Activated CD8-positive, alpha-beta memory T cell treated with anti-CD3 and anti-CD28 coated beads, Interleukin-2, amount 50 U/mL, for 48 hours (primary cell): Measurements from ENCODE around the gene BTG2.
A peak's percentile ranks its signal among the peaks of the same experiment; 100 is the strongest.
"Not testable (repeated sequence)": the region's sequence is repeated elsewhere in the genome, so short reads cannot be mapped to it uniquely, and the experiment has no call there.

Source experiments
- DNase-seq: peaks from one replicate; pipeline ENCODE4 v3.0.0-alpha.2; 2020

Gene BTG2, protein sequence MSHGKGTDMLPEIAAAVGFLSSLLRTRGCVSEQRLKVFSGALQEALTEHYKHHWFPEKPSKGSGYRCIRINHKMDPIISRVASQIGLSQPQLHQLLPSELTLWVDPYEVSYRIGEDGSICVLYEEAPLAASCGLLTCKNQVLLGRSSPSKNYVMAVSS

DNA sequence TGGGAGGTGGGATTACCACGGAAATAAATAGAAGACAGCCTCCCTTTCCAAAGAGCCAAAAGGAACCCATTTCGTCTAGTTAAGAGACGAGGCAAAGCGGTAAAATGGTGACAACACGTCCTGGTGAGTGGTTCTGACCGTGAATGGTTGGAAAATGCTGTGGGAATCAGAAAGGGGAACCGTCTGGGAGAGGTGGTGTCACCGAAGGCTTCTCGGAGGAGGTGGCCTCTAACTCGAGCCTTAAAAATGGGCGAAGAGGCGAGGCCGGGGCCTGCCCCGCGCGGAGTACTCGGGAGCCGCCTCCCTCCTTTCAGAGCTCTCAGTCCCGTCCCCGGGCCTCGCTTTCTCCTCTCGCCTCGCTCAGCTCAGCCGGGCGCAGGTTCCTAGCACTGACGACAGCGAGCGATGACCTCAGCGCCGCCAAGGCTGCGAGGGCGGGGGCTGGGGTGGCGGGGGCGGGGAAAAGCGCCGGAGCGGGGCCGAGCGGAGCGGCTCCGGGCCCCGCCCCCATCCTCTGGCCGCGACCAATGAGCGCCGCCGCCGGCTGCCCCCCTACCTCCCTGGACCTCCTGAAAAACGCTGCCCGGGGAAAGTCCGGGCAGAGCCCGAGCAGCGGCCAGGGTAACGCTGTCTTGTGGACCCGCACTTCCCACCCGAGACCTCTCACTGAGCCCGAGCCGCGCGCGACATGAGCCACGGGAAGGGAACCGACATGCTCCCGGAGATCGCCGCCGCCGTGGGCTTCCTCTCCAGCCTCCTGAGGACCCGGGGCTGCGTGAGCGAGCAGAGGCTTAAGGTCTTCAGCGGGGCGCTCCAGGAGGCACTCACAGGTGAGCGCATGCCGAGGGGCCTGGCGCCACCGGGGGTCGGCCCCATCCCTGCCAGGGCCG is at the start of gene BTG2:
Gene BTG2 (plus strand): TSS at position 601 of the 890 bp plus-strand sequence. CDS start 88 bp downstream, at position 689.
- peak; percentile 93 for DNase-seq

DNA sequence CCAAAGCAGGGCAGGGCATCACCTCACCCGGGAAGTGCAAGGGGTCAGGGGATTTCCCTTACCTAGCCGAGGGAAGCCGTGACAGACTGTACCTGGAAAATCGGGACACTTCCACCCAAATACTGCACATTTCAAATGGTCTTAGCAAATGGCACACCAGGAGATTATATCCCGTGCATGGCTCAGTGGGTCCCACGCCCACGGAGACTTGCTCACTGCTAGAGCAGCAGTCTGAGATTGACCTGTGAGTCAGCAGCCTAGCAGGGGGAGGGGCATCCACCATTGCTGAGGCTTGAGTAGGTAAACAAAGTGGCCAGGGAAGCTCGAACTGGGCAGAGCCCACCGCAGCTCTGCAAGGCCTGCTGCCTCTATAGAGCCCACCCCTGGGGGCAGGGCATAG is 48.7 kb upstream of the BTG2 start:
- not testable (repeated sequence) for DNase-seq

DNA sequence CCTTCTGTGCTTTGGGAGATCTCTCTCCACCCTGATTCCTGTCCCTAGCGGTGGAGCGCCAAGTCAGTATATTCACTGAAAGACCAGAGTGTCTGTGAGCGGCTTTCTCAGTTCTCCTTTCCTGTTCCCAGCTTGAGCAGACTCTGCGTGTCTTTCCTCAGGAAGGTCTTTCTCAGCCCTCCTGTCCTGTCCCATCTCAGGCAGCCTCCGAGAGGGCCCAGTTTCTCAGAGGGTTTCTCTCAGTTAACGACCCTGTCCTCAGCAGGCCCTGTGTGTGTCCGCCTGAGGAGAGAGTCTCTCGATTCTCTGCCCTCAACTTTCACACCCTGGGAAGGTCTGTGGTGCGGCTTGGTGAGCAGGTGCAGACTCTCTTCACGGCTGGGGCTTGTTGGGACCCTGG is 41.8 kb upstream of the BTG2 start:
- no peak for DNase-seq

DNA sequence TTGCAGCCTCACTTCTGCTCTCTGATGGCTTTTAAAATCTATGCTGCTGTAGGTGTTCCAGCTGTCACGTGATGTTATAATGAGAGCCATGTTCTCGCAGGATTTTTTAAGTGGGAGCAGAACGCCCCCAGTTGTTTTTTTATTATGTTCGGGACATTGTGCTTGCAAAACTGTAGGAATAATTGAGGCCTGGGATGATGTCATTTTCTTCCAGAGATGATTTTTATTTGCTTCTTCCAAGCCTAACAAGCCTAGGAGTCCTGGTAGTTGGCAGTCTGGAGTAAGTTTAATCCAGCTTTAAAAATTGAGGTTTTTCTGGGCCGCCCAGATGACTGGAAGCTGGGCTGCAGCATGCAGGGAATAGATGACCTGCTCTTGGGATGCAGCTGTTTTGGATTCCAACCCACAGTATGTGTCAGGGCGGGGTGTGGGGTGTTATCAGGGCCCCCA is 41.2 kb upstream of the BTG2 start:
- DNase-seq, result no peak

DNA sequence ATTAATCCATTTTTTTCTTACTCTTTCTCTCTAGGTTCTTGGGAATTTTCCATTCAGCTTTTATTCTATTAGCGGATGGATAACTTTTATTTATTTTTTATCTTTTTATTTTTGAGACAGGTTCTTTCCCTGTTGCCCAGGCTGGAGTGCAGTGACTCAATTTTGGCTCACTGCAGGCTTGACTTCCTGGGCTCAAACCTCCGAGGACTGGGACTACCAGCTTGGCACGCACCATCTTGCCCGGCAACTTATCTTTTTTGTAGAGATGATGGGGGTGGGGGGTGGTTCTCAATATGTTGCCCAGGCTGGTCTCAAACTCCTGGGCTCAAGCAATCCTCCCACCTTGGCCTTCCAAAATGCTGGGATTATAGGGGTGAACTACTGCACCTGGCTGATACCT is 39.8 kb upstream of the BTG2 start:
- DNase-seq, result no peak

DNA sequence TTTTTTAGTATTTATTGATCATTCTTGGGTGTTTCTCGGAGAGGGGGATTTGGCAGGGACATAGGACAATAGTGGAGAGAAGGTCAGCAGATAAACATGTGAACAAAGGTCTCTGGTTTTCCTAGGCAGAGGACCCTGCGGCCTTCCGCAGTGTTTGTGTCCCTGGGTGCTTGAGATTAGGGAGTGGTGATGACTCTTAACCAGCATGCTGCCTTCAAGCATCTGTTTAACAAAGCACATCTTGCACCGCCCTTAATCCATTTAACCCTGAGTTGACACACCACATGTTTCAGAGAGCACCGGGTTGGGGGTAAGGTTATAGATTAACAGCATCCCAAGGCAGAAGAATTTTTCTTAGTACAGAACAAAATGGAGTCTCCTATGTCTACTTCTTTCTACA is 39.2 kb upstream of the BTG2 start:
- not testable (repeated sequence) for DNase-seq

DNA sequence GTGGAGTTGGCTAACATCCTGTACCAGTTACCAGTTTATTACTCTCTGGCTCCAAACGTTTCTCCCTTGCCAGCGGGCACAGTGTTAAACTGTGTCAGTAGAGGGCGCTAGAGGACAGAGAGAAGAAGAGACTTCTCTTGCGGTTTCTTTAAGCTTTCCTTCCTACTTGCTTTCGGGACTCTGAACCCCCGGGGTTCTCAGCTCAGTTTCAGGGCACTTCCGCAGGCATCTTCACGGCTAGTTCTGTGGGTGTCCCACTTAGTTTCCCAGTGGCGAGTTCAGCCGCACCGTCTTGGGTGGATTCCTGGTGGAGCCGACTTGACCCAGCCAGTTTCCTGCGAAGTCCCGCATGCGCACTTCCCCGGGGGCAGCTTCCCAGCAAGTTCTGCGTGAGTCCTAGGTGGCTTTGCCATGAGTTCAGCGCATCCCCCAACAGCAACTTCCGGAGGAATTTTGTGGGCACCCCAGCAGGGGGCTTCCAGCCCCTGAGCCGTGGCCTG is 37.9 kb upstream of the BTG2 start:
- peak; percentile 85 for DNase-seq

DNA sequence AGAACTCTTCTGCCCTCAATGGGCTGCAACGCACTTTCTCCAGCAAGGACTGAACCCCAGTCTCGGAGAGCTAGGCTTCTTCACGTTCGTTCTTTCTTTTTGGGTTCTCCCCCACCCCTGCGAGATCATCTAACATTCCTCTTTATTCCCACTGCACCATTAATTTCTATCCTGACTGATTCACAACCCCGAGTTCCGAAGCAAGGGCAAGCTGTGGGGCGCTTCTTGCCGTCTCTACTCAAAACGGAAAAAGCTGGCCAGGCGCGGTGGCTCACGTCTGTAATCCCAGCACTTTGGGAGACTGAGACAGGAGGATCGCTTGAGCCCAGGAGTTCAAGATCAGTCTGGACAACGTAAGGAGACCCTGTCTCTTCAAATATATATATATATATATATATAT is 37.4 kb upstream of the BTG2 start:
- DNase-seq, result no peak

DNA sequence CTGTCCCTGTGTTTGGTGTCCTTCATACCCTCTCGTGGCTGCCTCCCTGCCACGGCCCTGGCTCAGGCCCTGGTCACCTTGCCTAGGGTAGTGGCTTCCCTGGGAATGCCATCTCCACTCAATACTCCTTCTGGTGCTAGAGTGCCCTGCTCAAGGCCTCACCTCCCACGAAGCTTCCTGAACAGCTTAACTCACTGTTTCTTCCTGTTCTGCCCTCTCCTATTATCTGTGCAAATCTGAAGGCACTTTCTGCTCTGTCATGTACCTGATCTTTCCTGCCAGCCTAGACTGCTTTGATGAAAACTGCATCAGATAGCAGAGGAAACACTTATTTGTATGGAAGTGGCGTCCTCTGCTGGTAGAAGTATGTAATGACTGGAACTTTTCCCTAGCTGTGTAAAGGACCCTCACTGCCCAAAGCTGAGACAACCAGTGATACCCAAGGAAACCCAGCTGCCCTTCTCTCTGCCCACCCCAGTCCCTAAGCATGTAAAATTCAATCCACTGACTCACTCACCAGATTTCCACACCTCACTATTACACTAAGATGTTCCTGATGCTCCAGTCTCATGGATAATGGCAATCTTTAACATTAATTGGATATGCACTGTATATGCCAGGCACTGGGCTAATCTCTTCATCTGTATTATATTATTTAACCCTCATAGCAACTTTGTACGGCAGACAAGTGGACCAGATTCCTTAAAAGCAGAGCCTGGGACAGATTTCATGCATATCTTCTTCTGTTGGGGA is 36.2 kb upstream of the BTG2 start:
- no peak for DNase-seq

DNA sequence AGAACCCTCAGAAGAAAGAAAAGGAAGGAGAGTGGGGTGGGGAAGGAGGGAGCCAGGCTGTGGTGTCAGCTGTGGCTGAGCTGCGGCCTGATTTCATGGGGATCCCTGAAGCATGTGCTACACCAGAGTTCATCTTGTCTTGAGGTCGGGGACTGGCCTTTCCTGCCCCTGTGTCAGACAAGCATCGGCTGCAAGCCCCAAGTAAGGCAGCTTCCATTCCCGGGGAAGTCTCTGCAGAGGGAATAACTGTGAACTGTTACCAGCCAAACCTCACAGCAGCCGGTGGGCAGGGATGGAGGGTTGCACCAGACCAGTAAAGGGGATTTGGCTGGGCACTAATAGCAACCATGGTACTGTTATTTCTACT is 35.7 kb upstream of the BTG2 start:
- no peak for DNase-seq

DNA sequence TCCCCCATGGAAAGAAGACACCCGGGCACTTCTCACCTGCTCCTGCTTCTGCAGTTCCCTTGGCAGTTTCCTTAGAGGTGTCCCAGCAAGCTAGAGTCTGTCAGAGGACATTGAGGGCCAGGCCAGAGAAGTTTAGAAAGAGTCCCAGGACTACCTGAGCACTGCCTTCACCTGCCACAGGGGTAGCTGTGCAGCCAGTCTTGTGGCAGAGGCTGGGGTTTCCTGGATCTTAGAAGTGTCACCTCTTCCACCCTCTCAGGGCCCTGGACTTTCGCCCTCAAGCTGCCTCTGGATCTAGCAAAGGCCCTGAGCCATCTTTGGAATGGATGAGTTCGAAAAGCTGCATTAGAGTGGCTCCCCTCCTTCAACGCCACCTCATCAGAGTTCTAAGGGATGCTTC is 34.9 kb upstream of the BTG2 start:
- DNase-seq, result no peak

DNA sequence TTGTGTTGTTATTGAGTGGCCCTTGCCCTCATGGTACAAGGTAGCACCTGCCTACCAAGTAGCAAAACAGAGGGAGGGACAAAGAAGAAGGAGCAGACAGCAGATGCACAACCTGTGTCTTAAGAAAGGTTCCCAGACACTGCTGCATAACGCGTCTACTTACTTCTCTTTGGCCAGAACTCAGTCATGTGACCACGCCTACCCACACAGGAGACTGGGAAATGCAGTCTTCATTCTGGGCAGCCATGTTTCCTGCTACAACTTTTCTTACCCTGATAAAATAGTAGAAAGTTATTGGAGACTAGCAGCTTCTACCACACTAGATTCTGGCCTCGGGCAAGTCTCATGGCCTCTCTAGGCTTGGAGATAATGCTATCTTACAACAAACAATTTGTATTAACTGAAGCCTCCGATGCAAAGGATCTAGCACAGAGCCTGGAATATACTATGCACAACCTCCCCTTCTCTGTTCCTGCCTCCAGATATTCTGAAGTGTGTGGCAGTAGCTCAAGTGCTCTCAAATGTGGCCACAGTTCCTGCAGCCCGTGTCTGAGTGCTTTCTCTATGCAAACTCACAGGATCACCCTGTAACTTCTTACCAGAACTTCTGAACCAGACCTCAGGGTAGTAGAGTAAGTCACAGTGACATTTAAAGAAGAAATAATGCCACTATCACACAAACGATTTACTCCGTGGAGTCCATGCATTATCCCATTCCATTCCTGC is 34.1 kb upstream of the BTG2 start:
- no peak for DNase-seq

DNA sequence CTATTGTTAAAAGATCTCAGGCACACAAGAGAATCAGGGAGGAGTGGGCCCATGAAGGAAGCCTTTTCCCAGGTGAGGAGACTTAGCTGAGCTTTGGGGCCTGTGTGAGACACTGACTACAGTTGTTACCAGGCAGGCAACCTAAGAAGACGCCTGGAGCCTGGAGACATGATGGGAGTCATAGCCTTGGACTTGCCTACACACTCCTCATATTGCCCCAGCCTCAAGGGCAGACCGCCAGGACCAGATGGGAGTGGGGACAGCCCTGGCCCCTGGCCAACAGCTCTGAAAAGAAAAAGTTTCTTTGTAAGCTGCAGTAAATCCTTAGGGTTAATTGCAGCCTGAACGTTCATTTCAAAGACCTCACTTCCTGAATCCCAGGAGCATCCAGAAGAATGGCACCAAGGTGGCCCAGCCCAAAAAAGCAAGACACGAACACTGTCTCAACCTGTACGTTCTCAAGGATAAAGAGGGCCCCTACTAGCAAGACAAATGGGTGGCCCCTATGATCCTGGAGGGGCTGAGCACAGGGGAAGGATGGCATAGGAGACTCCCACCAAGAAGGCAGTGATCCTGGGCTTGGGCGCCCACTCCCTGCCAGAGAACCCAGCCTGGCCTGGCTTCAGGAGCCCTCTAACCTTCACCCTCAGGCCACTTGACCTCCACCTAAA is 33.2 kb upstream of the BTG2 start:
- no peak for DNase-seq

DNA sequence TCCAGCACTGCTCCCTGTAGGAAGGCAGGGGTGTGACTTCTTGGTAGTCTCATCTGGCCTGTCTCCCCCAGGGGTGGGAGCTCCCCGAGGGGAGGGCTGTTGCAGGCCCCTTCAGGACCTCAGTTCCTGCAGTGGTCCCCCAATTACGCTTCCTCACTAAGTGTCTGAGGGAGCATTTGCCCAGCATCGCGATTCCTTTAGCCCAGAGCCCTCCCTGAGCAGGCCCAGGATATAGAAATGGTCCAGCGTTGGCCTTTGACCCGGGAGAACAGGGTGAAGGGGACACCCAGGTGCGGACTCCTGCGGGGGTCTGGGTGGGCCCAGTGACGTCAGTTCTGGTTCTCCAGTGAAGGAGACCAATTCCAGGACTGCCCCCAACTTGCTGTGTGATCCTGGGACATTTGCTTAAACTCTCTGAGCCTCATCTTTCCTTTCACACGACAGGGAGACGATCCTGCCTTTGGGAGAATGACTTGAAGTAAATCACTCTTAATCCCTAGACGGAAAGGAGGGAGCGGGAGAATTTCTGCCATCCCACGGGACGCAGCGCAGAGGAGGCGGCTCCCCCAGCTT is 32.6 kb upstream of the BTG2 start:
- DNase-seq, result no peak

DNA sequence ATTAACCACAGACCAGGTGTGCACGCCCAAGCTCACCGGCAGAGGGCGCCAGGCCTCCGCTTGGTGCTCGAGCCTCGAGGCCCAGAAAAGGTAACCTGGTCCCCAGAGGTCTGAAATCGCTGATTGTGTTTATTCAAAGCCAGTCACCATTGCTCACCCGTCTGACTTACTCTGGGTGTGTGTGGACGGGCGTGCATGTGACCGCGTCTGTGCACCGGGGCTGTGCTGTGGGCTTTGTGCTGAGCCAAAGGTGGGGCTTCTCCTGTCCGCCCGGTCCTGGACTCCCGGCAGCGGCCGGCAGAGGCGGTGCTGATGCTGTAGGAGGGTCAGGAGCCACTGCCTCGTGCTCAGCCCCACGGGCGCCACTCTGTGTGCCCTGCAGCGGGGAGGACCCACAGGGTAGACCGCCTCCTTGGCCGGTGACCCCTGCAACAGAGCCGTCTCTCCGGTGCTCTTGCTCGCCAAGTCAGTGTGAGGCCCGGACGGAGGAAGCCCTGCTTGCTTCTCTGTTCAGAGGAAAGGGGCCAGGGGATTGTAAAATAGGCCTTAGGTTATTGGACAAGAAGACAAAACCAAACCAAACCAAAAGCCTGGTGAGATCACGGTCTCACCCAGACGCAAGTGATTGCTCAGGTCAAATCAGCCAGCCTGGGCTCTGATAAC is 32.0 kb upstream of the BTG2 start:
- peak; percentile 98 for DNase-seq

DNA sequence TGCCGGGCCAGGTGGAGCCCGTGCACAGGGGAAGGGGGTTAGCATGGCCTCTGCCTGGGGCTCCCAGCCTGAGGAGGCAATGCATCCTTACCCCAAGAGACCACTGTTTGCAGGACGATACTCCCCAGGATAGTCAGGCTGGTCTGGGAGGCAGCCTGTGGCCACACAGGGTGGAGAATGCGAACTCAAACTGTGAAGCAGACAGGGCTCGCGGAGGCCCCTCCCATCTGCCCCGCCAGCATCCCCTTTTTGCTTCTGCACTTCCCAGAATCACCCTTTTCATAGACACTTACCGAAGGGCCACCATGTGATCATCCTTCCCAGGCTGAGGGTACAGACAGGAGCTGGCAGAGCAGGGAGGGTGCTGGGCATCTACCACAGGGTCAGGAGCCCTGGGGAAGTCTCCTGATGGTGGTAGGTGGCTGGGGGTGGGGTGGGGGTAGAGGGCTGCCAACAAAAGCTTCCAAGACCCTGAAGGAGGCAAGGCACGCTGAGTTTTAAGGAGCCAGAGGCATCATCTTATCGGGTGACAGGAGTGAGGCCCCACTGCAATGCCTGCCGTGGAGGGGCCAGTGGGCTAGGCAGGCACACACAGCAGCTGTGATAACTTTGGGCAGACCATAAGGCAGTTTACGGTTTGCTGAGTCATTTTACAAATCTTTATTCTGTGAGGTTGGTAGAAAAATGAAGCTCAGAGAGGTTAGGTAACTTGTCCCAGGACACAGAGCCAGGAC is 31.3 kb upstream of the BTG2 start:
- no peak for DNase-seq

DNA sequence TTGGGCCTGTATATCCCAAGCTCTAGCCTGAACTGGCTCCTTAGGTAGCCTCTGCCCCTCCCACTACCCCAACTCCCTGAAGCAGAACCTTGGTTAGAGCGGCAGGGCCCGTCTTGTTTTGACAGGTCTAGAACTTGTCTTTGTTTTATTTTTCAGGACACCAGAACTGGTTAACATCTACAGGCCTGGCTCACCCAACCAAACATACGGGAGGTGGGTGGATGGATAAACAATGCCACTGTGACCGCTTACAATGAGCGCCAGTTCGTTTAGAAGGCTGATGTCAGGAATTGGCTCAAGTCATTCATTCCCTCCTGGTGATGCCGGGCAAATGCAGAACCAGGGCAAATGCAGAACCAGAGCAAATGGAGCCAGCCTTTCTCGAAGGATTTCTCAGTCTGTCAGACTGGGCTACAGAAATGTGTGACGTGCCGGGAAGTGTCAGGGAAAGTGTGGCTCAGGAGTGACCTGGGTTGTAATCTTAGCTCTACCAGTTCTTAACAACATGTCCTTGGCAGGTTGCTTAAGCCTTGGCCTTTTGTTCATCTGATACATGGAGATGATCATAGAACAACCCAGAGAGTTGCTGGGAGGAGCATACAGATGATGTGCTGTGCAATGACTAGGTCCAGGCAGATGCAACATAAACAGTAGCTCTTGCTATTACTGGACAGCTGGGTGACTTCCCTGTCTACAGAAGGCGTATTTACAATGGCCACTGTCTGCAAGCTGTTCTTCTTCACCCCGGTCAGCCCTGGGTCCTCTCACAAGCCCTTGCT is 30.5 kb upstream of the BTG2 start:
- DNase-seq, result no peak

DNA sequence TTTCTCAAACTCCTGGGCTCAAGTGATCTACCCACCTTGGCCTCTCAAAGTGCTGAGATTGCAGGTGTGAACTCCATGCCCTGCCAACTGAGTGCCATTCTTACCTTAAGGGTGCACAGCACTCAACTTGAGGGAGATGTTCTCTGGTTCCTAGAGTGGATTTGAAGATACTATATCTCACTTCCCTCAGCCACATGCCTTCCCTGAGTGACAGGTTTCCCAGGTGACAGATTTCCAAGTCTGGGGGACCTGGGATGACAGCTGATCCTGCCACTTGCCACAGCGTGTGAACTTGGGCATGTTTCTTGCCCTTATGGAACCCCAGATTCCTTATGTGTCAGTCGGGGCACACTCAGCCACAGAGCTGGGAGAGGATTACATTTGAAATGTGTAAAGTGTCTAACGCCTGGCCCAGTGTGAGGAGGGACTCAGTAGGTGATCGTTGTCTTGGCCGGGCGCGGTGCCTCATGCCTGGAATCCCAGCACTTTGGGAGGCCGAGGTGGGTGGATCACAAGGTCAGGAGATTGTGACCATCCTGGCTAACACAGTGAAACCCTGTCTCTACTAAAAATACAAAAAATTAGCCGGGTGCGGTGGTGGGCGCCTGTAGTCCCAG is 29.6 kb upstream of the BTG2 start:
- no peak for DNase-seq

DNA sequence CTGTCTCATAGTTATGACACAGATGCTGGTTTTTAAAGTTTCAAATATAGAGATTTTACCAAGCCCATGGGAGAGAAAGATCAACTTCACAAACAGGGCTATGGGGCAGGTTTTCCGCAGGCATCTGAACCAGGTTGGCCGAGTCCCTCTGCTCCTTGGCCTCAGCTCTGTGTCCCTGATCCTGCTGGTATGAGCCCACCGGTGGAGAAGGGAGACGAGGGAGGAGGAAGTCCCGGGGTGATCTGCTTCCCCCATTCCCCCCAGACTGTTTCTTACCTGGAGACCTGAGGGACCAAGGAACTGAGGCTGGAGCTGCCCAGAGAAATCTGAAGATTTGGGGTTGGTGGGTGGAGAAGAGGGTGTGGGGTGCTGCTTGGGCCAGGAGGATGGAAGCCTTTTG is 28.9 kb upstream of the BTG2 start:
- DNase-seq, result peak; percentile 48
